HL-60 (cell line): Measurements from ENCODE around the gene TRIB2.

Source experiments
- CTCF ChIP-seq: IDR thresholded peaks from one replicate; pipeline ENCODE4 v1.5.1; 2011; ENCODE audit warnings: low read length, control low read depth, inconsistent platforms; ENCODE audit not compliant: insufficient read depth
- POLR2AphosphoS5 ChIP-seq: IDR thresholded peaks from 2 replicates; pipeline ENCODE4 v1.6.1; 2012; ENCODE audit warnings: low read depth
- SPI1 ChIP-seq: IDR thresholded peaks from 2 replicates; pipeline ENCODE4 v1.6.1; 2012; ENCODE audit warnings: low read depth, mild to moderate bottlenecking, borderline replicate concordance

GRCh38 chr2:12686708-12687283 lies 29.9 kb upstream of the TRIB2 start:
- TF ChIP-seq CTCF (no peak), SPI1 (no peak), POLR2AphosphoS5 (no peak)
